DMS 273 treated with DMSO at 0.1 percent for 48 hours (cell line): ENCODE data around the gene IFIT2.
"Not testable (repeated sequence)": the region's sequence is repeated elsewhere in the genome, so short reads cannot be mapped to it uniquely, and the experiment has no call there.

Experiments used
- DNase-seq: peaks from one replicate; lab custom pipeline; 2025; lab: John Stamatoyannopoulos, UW

Gene IFIT2

GRCh38 chr10:89342206-89342958 is 40.5 kb downstream of the IFIT2 start:
- no peak for DNase-seq

- DNase-seq, result no peak
Observed at GRCh38 chr10:89343089-89343767, 41.4 kb downstream of the IFIT2 start.

GRCh38 chr10:89344156-89344555 is 42.3 kb downstream of the IFIT2 start:
- no peak for DNase-seq

- DNase-seq, result no peak
Observed at GRCh38 chr10:89345367-89346000, 43.6 kb downstream of the IFIT2 start.

GRCh38 chr10:89346405-89347254 is 44.8 kb downstream of the IFIT2 start:
- no peak for DNase-seq

GRCh38 chr10:89347701-89348457 is 46.0 kb downstream of the IFIT2 start:
- no peak for DNase-seq

- DNase-seq, result no peak
Observed at GRCh38 chr10:89348481-89348880, 46.6 kb downstream of the IFIT2 start.

- no peak for DNase-seq
Observed at GRCh38 chr10:89348975-89349374, 47.1 kb downstream of the IFIT2 start.

- not testable (repeated sequence) for DNase-seq
Observed at GRCh38 chr10:89350631-89351315, 48.9 kb downstream of the IFIT2 start.

GRCh38 chr10:89351412-89351779 is 49.5 kb downstream of the IFIT2 start:
- no peak for DNase-seq

GRCh38 chr10:89351780-89352597 is 50.1 kb downstream of the IFIT2 start:
- no peak for DNase-seq

GRCh38 chr10:89352802-89353201 is 51.0 kb downstream of the IFIT2 start:
- DNase-seq, result no peak

GRCh38 chr10:89355394-89355931 is 53.6 kb downstream of the IFIT2 start:
- no peak for DNase-seq

- DNase-seq, result no peak
Observed at GRCh38 chr10:89357096-89357495, 55.2 kb downstream of the IFIT2 start.

- no peak for DNase-seq
Observed at GRCh38 chr10:89357975-89358374, 56.1 kb downstream of the IFIT2 start.
